GM23338 (cell line): Measurements from ENCODE around the gene PLEKHM2. TPM values are rescaled to one million over a fixed set of nuclear protein-coding genes. Genes with fewer than 3 reads are reported as not detected.

Source experiments
- ATAC-seq: fragments of 200-7000 bp; cut with Tn5 transposase; 3 replicates; pipeline ENCODE4 v1.9.1; 2020
- DNase-seq: peaks from one replicate; pipeline ENCODE4 v3.0.0-alpha.2; 2015; ENCODE audit warnings: low spot score
- H2AFZ ChIP-seq: fragments of 200-600 bp; sonication (generic); 2 replicates; pipeline ENCODE4 v1.8.0; 2016; ENCODE audit warnings: antibody characterized with exemption, mild to moderate bottlenecking, moderate library complexity
- H3F3A ChIP-seq: fragments of 200-600 bp; sonication (generic); replicated peaks from 2 replicates; pipeline ENCODE4 v1.8.0; 2017; ENCODE audit warnings: antibody characterized with exemption, mixed run types, low read depth
- H3K27ac ChIP-seq: fragments of 200-600 bp; sonication (generic); 2 replicates; pipeline ENCODE4 v1.6.1; 2016; ENCODE audit warnings: low read depth
- H3K27me3 ChIP-seq: fragments of 200-600 bp; sonication (generic); 2 replicates; pipeline ENCODE4 v1.8.0; 2016; ENCODE audit warnings: mild to moderate bottlenecking, mixed run types, moderate library complexity; ENCODE audit not compliant: insufficient read depth
- H3K36me3 ChIP-seq: fragments of 200-600 bp; sonication (generic); 2 replicates; pipeline ENCODE4 v1.8.0; 2016; ENCODE audit warnings: mild to moderate bottlenecking; ENCODE audit not compliant: insufficient read depth
- H3K4me1 ChIP-seq: fragments of 200-600 bp; sonication (generic); 2 replicates; pipeline ENCODE4 v1.8.0; 2016; ENCODE audit warnings: mild to moderate bottlenecking, moderate library complexity; ENCODE audit not compliant: insufficient read depth
- H3K4me2 ChIP-seq: fragments of 200-600 bp; sonication (generic); 2 replicates; pipeline ENCODE4 v1.7.1; 2017; ENCODE audit warnings: mixed run types
- H3K4me3 ChIP-seq: fragments of 200-600 bp; sonication (generic); 2 replicates; pipeline ENCODE4 v1.6.1; 2016; ENCODE audit warnings: mixed run types
- H3K79me2 ChIP-seq: fragments of 200-600 bp; sonication (generic); replicated peaks from 2 replicates; pipeline ENCODE4 v1.8.0; 2017; ENCODE audit warnings: mild to moderate bottlenecking; ENCODE audit not compliant: insufficient read depth
- H3K9me2 ChIP-seq: fragments of 200-600 bp; sonication (generic); 2 replicates; pipeline ENCODE4 v1.8.0; 2017; ENCODE audit not compliant: insufficient read depth
- H4K20me1 ChIP-seq: fragments of 200-600 bp; sonication (generic); replicated peaks from 2 replicates; pipeline ENCODE4 v1.8.0; 2017; ENCODE audit warnings: mild to moderate bottlenecking; ENCODE audit not compliant: insufficient read depth
- H3K27ac Mint-ChIP-seq: 2 replicates; pipeline ENCODE4 v1.8.0; 2020; ENCODE audit warnings: inconsistent platforms, mild to moderate bottlenecking, moderate library complexity, mixed read lengths
- H3K27me3 Mint-ChIP-seq: 3 replicates; pipeline ENCODE4 v1.8.0; 2022; ENCODE audit warnings: low read depth, mild to moderate bottlenecking, moderate library complexity, mixed read lengths, inconsistent platforms; ENCODE audit not compliant: insufficient read depth, poor library complexity
- H3K36me3 Mint-ChIP-seq: 3 replicates; pipeline ENCODE4 v1.8.0; 2021; ENCODE audit warnings: low read depth, mild to moderate bottlenecking, inconsistent platforms, moderate library complexity, mixed read lengths
- H3K4me1 Mint-ChIP-seq: 3 replicates; pipeline ENCODE4 v1.8.0; 2020; ENCODE audit warnings: mild to moderate bottlenecking, inconsistent platforms, mixed read lengths
- H3K4me3 Mint-ChIP-seq: 3 replicates; pipeline ENCODE4 v1.8.0; 2021; ENCODE audit warnings: moderate library complexity, mild to moderate bottlenecking, inconsistent platforms, mixed read lengths
- H3K9me3 Mint-ChIP-seq: 3 replicates; pipeline ENCODE4 v1.8.0; 2020; ENCODE audit warnings: moderate library complexity, mild to moderate bottlenecking, inconsistent platforms, mixed read lengths
- CREB1 ChIP-seq: fragments of 250-450 bp; sonication (Bioruptor Pico); IDR thresholded peaks from 2 replicates; pipeline ENCODE4 v1.5.0; 2020; ENCODE audit warnings: low read depth, mild to moderate bottlenecking, moderate library complexity
- EZH2 ChIP-seq: fragments of 200-600 bp; sonication (generic); IDR thresholded peaks from one replicate; pipeline ENCODE4 v1.8.0; 2017; ENCODE audit warnings: antibody characterized with exemption, mild to moderate bottlenecking, low read depth; ENCODE audit not compliant: unreplicated experiment
- EZH2phosphoT487 ChIP-seq: fragments of 200-600 bp; sonication (generic); IDR thresholded peaks from one replicate; pipeline ENCODE4 v1.8.1; 2018; ENCODE audit warnings: antibody characterized with exemption; ENCODE audit not compliant: unreplicated experiment
- JUNB ChIP-seq: IDR thresholded peaks from one replicate; pipeline ENCODE4 v1.6.1; 2016; ENCODE audit warnings: antibody characterized with exemption; ENCODE audit not compliant: unreplicated experiment
- NANOG ChIP-seq: IDR thresholded peaks from 2 replicates; pipeline ENCODE4 v1.6.1; 2016; ENCODE audit warnings: antibody characterized with exemption, borderline replicate concordance
- POLR2AphosphoS5 ChIP-seq: IDR thresholded peaks from 2 replicates; pipeline ENCODE4 v1.6.1; 2016; ENCODE audit warnings: antibody characterized with exemption, low read depth
- STAT1 ChIP-seq: IDR thresholded peaks from one replicate; pipeline ENCODE4 v1.6.1; 2016; ENCODE audit warnings: antibody characterized with exemption; ENCODE audit not compliant: unreplicated experiment
- ZNF114 ChIP-seq: fragments of 250-450 bp; sonication (Bioruptor Pico); IDR thresholded peaks from 2 replicates; pipeline ENCODE4 v1.5.0; 2020; ENCODE audit warnings: mild to moderate bottlenecking, moderate library complexity
- ZNF331 ChIP-seq: fragments of 250-450 bp; sonication (Bioruptor Pico); IDR thresholded peaks from 2 replicates; pipeline ENCODE4 v1.5.0; 2020; ENCODE audit warnings: low read depth, mild to moderate bottlenecking, moderate library complexity
- polyA plus RNA-seq: library from polyadenylated mRNA; unstranded; fragments of >200 nt; fragmentation: Nextera tagmentation; extraction: Ambion mirVana; gene quantifications from 2 replicates; pipeline ENCODE4 v1.2.1, GENCODE V29; 2016
- total RNA-seq: library from RNA; depleted of rRNA; stranded (reverse); fragments of >200 nt; shearing (Covaris generic); gene quantifications from 2 replicates; pipeline ENCODE4 v1.2.3, GENCODE V29; 2014
- TF ChIP-seq, protein P1 (sequence below): fragments of 250-450 bp; sonication (Bioruptor Pico); IDR thresholded peaks from 2 replicates; pipeline ENCODE4 v1.5.0; 2020; ENCODE audit warnings: mild to moderate bottlenecking, moderate library complexity
- TF ChIP-seq, protein P2 (sequence below): IDR thresholded peaks from one replicate; pipeline ENCODE4 v1.6.1; 2018; ENCODE audit warnings: antibody characterized with exemption; ENCODE audit not compliant: unreplicated experiment
- TF ChIP-seq, protein P3 (sequence below), 2 experiments: fragments of 200-600 bp in 1 of 2; sonication (generic) in 1 of 2; conservative IDR thresholded peaks; 2 replicates each; pipeline versions ENCODE4 v1.5.1 to v1.6.1; 2016 to 2017; ENCODE audit warnings: antibody characterized with exemption in 2 of 2, low read depth in 2 of 2, mild to moderate bottlenecking in 2 of 2, moderate library complexity in 1 of 2
- TF ChIP-seq, protein P4 (sequence below): IDR thresholded peaks from 2 replicates; pipeline ENCODE4 v1.6.1; 2016; ENCODE audit warnings: antibody characterized with exemption

The PLEKHM2 gene
- total and polyA plus RNA-seq, 2 experiments from 2014 or later: 11.2 to 40.0 TPM

DNA sequence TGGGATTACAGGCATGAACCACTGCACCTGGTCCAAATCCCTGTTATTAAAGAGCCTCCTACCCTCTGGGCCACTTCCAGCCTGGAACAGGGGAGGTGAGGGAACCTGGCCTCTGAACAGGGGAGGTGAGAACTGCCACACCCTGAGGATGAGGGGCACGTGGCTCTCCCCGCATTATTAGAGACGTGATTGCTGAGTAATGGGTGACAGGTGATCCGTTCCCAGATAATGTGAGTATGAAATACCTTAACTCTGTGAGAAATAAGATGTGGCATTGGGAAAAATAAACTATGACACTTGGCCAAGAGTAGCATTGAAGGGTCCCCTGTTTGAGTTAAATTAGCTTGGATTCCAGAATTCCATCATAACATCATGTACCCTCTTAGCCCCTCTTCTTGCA lies 38.3 kb downstream of the PLEKHM2 start:
- Mint-ChIP-seq H3K9me3 (no peaks in the 10 kb centered on the region), H3K27me3 (peaks cover 4% of the 10 kb centered on the region), H3K4me3 (no peak overlapping the region), H3K36me3 (peaks cover 31% of the 10 kb centered on the region), H3K27ac (no peak overlapping the region), H3K4me1 (no peaks in the 10 kb centered on the region)
- Histone ChIP-seq H4K20me1 (no peaks in the 10 kb centered on the region; the same call in none of the 2 replicates), H3F3A (no peaks in the 10 kb centered on the region), H3K27me3 (no peaks in the 10 kb centered on the region), H3K4me3 (no peak overlapping the region), H3K27ac (no peak overlapping the region), H3K79me2 (no peaks in the 10 kb centered on the region), H3K4me2 (no peak overlapping the region), H3K36me3 (no peaks in the 10 kb centered on the region; the same call in 1 of the 2 replicates), H2AFZ (no peak overlapping the region), H3K9me2 (no peaks in the 10 kb centered on the region), H3K4me1 (no peaks in the 10 kb centered on the region)
- ATAC-seq (no peak), DNase-seq (no peak)
- TF ChIP-seq POLR2AphosphoS5: no peak
- TF ChIP-seq CREB1 (CRISPR knock-in tag): no peak
- TF ChIP-seq, protein P1, sequence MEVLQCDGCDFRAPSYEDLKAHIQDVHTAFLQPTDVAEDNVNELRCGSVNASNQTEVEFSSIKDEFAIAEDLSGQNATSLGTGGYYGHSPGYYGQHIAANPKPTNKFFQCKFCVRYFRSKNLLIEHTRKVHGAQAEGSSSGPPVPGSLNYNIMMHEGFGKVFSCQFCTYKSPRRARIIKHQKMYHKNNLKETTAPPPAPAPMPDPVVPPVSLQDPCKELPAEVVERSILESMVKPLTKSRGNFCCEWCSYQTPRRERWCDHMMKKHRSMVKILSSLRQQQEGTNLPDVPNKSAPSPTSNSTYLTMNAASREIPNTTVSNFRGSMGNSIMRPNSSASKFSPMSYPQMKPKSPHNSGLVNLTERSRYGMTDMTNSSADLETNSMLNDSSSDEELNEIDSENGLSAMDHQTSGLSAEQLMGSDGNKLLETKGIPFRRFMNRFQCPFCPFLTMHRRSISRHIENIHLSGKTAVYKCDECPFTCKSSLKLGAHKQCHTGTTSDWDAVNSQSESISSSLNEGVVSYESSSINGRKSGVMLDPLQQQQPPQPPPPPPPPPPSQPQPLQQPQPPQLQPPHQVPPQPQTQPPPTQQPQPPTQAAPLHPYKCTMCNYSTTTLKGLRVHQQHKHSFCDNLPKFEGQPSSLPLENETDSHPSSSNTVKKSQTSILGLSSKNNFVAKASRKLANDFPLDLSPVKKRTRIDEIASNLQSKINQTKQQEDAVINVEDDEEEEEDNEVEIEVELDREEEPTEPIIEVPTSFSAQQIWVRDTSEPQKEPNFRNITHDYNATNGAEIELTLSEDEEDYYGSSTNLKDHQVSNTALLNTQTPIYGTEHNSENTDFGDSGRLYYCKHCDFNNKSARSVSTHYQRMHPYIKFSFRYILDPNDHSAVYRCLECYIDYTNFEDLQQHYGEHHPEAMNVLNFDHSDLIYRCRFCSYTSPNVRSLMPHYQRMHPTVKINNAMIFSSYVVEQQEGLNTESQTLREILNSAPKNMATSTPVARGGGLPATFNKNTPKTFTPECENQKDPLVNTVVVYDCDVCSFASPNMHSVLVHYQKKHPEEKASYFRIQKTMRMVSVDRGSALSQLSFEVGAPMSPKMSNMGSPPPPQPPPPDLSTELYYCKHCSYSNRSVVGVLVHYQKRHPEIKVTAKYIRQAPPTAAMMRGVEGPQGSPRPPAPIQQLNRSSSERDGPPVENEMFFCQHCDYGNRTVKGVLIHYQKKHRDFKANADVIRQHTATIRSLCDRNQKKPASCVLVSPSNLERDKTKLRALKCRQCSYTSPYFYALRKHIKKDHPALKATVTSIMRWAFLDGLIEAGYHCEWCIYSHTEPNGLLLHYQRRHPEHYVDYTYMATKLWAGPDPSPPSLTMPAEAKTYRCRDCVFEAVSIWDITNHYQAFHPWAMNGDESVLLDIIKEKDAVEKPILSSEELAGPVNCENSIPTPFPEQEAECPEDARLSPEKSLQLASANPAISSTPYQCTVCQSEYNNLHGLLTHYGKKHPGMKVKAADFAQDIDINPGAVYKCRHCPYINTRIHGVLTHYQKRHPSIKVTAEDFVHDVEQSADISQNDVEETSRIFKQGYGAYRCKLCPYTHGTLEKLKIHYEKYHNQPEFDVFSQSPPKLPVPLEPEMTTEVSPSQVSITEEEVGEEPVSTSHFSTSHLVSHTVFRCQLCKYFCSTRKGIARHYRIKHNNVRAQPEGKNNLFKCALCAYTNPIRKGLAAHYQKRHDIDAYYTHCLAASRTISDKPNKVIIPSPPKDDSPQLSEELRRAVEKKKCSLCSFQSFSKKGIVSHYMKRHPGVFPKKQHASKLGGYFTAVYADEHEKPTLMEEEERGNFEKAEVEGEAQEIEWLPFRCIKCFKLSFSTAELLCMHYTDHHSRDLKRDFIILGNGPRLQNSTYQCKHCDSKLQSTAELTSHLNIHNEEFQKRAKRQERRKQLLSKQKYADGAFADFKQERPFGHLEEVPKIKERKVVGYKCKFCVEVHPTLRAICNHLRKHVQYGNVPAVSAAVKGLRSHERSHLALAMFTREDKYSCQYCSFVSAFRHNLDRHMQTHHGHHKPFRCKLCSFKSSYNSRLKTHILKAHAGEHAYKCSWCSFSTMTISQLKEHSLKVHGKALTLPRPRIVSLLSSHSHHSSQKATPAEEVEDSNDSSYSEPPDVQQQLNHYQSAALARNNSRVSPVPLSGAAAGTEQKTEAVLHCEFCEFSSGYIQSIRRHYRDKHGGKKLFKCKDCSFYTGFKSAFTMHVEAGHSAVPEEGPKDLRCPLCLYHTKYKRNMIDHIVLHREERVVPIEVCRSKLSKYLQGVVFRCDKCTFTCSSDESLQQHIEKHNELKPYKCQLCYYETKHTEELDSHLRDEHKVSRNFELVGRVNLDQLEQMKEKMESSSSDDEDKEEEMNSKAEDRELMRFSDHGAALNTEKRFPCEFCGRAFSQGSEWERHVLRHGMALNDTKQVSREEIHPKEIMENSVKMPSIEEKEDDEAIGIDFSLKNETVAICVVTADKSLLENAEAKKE (CRISPR knock-in tag): no peak
- TF ChIP-seq, protein P2, sequence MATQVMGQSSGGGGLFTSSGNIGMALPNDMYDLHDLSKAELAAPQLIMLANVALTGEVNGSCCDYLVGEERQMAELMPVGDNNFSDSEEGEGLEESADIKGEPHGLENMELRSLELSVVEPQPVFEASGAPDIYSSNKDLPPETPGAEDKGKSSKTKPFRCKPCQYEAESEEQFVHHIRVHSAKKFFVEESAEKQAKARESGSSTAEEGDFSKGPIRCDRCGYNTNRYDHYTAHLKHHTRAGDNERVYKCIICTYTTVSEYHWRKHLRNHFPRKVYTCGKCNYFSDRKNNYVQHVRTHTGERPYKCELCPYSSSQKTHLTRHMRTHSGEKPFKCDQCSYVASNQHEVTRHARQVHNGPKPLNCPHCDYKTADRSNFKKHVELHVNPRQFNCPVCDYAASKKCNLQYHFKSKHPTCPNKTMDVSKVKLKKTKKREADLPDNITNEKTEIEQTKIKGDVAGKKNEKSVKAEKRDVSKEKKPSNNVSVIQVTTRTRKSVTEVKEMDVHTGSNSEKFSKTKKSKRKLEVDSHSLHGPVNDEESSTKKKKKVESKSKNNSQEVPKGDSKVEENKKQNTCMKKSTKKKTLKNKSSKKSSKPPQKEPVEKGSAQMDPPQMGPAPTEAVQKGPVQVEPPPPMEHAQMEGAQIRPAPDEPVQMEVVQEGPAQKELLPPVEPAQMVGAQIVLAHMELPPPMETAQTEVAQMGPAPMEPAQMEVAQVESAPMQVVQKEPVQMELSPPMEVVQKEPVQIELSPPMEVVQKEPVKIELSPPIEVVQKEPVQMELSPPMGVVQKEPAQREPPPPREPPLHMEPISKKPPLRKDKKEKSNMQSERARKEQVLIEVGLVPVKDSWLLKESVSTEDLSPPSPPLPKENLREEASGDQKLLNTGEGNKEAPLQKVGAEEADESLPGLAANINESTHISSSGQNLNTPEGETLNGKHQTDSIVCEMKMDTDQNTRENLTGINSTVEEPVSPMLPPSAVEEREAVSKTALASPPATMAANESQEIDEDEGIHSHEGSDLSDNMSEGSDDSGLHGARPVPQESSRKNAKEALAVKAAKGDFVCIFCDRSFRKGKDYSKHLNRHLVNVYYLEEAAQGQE: no peak
- TF ChIP-seq EZH2phosphoT487: no peak
- no peak for TF ChIP-seq ZNF331
- TF ChIP-seq, protein P3, sequence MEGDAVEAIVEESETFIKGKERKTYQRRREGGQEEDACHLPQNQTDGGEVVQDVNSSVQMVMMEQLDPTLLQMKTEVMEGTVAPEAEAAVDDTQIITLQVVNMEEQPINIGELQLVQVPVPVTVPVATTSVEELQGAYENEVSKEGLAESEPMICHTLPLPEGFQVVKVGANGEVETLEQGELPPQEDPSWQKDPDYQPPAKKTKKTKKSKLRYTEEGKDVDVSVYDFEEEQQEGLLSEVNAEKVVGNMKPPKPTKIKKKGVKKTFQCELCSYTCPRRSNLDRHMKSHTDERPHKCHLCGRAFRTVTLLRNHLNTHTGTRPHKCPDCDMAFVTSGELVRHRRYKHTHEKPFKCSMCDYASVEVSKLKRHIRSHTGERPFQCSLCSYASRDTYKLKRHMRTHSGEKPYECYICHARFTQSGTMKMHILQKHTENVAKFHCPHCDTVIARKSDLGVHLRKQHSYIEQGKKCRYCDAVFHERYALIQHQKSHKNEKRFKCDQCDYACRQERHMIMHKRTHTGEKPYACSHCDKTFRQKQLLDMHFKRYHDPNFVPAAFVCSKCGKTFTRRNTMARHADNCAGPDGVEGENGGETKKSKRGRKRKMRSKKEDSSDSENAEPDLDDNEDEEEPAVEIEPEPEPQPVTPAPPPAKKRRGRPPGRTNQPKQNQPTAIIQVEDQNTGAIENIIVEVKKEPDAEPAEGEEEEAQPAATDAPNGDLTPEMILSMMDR (conservative IDR thresholded peaks at IDR 0.05; ENCODE audit: low read depth in 2 of 2): no peak
- no peak for TF ChIP-seq EZH2
- no peak for TF ChIP-seq NANOG
- TF ChIP-seq, protein P4, sequence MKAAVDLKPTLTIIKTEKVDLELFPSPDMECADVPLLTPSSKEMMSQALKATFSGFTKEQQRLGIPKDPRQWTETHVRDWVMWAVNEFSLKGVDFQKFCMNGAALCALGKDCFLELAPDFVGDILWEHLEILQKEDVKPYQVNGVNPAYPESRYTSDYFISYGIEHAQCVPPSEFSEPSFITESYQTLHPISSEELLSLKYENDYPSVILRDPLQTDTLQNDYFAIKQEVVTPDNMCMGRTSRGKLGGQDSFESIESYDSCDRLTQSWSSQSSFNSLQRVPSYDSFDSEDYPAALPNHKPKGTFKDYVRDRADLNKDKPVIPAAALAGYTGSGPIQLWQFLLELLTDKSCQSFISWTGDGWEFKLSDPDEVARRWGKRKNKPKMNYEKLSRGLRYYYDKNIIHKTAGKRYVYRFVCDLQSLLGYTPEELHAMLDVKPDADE: no peak
- TF ChIP-seq JUNB: no peak
- no peak for TF ChIP-seq STAT1
- no peak for TF ChIP-seq ZNF114 (CRISPR knock-in tag)
